HFF-Myc (cell line): ENCODE results near the gene PRKAR2A.

Experiments used
- DNase-seq: peaks from one replicate; pipeline ENCODE4 v3.0.0-alpha.2; 2011; ENCODE audit warnings: low read depth; ENCODE audit errors: extremely low read depth
- H3K4me3 ChIP-seq: replicated peaks from 2 replicates; pipeline ENCODE4 v1.5.1; 2011; ENCODE audit warnings: low read depth, mild to moderate bottlenecking, control low read depth, low read length
- TF ChIP-seq, protein P1 (sequence below): IDR thresholded peaks from 2 replicates; pipeline ENCODE4 v1.5.1; 2012; ENCODE audit warnings: mild to moderate bottlenecking, low read depth, low read length, control low read depth; ENCODE audit errors: missing control alignments

Gene PRKAR2A

DNA sequence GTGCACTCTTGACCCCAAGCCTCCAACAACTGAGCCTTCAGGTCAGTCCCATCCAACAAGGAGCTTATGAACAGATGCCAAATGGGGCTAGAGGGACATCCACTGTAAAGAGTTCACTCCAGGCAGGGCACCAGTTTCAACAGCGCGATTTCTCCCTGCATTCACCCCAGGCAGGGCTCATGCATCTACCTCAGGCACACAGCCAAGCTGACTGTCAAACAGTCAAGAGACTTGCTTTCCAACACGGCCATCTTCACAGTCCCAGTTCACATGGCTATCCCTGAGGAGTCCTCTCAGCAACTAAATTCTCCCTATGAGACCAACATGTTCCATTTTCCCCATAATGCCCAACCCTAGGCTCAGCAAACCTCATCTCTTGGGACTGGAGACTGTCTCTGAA lies 33.3 kb upstream of the PRKAR2A start:
- TF ChIP-seq, protein P1, sequence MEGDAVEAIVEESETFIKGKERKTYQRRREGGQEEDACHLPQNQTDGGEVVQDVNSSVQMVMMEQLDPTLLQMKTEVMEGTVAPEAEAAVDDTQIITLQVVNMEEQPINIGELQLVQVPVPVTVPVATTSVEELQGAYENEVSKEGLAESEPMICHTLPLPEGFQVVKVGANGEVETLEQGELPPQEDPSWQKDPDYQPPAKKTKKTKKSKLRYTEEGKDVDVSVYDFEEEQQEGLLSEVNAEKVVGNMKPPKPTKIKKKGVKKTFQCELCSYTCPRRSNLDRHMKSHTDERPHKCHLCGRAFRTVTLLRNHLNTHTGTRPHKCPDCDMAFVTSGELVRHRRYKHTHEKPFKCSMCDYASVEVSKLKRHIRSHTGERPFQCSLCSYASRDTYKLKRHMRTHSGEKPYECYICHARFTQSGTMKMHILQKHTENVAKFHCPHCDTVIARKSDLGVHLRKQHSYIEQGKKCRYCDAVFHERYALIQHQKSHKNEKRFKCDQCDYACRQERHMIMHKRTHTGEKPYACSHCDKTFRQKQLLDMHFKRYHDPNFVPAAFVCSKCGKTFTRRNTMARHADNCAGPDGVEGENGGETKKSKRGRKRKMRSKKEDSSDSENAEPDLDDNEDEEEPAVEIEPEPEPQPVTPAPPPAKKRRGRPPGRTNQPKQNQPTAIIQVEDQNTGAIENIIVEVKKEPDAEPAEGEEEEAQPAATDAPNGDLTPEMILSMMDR: no peak
- DNase-seq: no peak

DNA sequence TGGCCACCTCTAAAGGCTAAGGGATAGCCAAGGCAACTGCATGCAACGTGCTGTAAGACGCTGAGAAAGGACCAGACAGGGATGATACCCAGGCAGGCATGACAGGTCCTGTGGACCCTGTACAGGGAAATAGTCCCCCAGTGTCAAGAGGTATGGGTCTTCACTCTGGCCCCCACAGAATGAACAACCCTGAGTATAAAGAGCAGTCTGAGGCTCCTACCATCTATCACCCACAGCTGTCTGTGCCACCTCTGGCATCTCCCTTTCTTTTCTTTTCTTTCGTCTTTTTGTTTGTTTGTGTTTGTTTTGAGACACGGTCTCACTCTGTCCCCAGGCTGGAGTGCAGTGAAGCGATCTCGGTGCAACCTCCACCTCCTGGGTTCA lies 32.3 kb upstream of the PRKAR2A start:
- TF ChIP-seq, protein P1: no peak
- no peak for DNase-seq
- H3K4me3 ChIP-seq: no peak overlapping the region

More for the DNA sequence above, 33.3 kb upstream of the PRKAR2A start:
- no peak overlapping the region for H3K4me3 ChIP-seq

DNA sequence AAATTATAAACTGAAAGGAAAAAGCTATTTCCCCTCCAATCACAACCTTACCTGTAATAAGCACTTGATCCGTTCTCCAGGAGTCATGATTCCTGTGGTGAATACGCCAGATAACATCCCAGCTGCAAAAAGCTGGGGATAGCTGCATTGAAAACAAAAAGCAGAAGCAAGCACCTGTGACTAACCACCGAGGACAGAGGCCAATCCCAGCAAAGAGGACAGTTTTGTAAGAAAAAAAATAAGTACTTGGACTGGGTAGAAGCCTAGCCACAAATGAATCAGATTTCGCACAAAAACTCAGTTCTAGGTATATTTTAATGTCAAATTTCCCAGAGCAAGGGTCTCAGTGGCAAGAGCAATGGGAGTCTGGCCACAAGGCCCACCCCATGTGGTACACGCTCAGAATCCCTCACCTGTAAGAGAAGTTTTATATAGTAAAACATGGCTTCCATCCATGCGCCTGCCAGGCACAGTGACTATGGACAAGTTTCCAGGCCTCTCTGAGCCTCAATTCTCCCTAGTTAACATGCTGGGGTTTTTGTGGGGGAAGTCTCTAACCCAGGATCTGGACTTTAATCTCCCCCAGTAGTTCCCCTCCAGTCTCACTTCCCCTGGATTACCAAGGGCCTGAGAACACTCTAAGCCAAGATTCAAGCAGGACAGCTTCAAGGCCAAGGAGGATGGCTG lies 31.8 kb upstream of the PRKAR2A start:
- H3K4me3 ChIP-seq: no peak overlapping the region
- TF ChIP-seq, protein P1: no peak
- no peak for DNase-seq

DNA sequence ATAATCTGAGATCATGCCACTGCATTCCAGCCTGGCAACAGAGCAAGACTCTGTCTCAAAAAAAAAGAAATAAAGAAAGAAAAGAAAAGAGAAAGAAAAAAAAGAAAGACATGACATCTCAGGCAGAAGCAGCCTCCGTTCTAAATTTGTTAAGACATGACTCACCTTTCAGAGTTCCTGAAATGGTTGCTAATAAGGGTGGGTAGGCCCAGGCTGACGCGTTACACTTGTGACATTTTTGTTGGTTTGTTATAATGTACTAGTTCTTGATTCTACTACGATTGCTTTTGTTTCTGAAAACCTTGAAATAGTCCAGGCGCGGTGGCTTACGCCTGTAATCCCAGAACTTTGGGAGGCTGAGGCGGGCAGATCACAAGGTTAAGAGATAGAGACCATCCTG lies 30.0 kb upstream of the PRKAR2A start:
- DNase-seq: no peak
- H3K4me3 ChIP-seq: no peak overlapping the region
- TF ChIP-seq, protein P1: no peak

DNA sequence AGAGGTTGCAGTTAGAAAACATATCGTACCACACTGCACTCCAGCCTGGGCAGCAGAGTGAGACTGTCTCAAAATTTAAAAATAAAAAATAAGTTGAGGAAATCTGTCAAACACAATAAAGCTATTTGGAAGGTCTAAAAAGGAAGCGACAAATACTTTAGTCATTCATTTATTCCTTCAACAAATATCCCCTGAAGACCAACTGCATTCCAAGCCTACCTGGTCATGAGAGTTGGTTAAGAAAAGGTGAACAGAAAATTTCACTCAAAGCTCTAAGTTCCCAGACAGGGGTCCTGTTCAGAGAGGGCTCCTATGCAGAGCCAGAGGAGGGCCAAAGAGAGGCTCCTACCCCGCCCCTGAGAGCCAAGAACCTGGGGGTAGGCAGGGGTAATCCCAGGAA lies 15.4 kb upstream of the PRKAR2A start:
- TF ChIP-seq, protein P1: no peak
- no peak for DNase-seq
- H3K4me3 ChIP-seq: no peak overlapping the region

DNA sequence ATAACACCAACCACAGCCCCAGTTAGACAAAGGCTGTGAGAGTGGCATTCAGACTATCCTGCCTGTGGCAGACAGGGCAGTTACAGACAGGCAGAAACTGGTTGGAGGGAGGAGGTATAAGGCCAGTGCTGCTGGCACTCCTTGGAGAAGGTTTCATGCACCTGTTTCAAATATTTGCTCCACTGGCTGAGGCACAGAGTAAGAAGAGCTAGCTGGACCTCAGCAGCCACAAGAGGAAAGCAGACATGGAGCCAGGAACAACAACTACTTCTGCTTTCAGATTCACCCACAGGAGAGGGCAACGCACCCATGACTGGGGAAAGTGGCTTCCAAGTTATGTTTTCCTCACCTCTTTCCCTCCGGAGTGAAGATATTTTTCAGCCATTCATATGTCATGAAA lies 11.5 kb upstream of the PRKAR2A start:
- TF ChIP-seq, protein P1: no peak
- H3K4me3 ChIP-seq: no peak overlapping the region
- DNase-seq: no peak

DNA sequence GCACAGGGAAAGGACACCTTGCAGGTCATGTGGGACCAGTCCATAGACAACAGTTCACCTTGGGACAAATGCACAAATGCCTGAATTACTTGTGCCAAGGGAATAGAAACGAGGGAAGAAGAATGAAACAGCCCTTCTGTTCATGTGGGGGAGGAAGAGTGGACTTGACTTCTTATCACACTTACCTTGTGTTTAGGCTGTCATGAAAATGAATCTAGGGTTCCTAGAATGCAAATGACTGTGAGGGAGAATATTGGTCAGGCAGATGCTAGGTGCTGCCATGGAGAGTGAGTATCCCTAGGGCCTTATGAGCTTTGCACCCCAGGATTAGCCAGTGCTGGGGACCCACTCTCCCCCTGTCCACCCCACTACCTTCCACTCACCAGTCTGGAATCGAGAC lies 11.0 kb upstream of the PRKAR2A start:
- no peak overlapping the region for H3K4me3 ChIP-seq

More for the DNA sequence above, 11.0 kb upstream of the PRKAR2A start:
- TF ChIP-seq, protein P1: no peak
- no peak for DNase-seq
